ENCODE results near the gene C1QA.

C1QA gene

GRCh38 chr1:22612671-22613571, 23.5 kb upstream of the C1QA start:
- no peak for DNase-seq (ENCODE audit: low spot score)

- DNase-seq (ENCODE audit: low spot score), result no peak
These were observed 22.9 kb upstream of the C1QA start for GRCh38 chr1:22613572-22613918.

GRCh38 chr1:22613951-22614350, 22.5 kb upstream of the C1QA start:
- no peak for DNase-seq (ENCODE audit: low spot score)

- no peak for DNase-seq (ENCODE audit: low spot score)
These were observed 20.5 kb upstream of the C1QA start for GRCh38 chr1:22615886-22616285.

GRCh38 chr1:22616571-22616970, 19.9 kb upstream of the C1QA start:
- DNase-seq (ENCODE audit: low spot score), result no peak

GRCh38 chr1:22618056-22618455, 18.4 kb upstream of the C1QA start:
- DNase-seq (ENCODE audit: low spot score), result no peak

GRCh38 chr1:22619252-22619651, 17.2 kb upstream of the C1QA start:
- DNase-seq (ENCODE audit: low spot score), result no peak

- DNase-seq (ENCODE audit: low spot score), result no peak
These were observed 16.6 kb upstream of the C1QA start for GRCh38 chr1:22619798-22620197.

- no peak for DNase-seq (ENCODE audit: low spot score)
These were observed 14.7 kb upstream of the C1QA start for GRCh38 chr1:22621761-22622160.

- no peak for DNase-seq (ENCODE audit: low spot score)
These were observed 11.0 kb upstream of the C1QA start for GRCh38 chr1:22625262-22625925.

GRCh38 chr1:22626237-22627157, 9.9 kb upstream of the C1QA start:
- no peak for DNase-seq (ENCODE audit: low spot score)

GRCh38 chr1:22627331-22627730, 9.1 kb upstream of the C1QA start:
- no peak for DNase-seq (ENCODE audit: low spot score)

- DNase-seq (ENCODE audit: low spot score), result no peak
These were observed 7.6 kb upstream of the C1QA start for GRCh38 chr1:22628698-22629444.

GRCh38 chr1:22629886-22630285, 6.5 kb upstream of the C1QA start:
- DNase-seq (ENCODE audit: low spot score), result no peak

GRCh38 chr1:22633697-22634463, 2.5 kb upstream of the C1QA start:
- DNase-seq (ENCODE audit: low spot score), result no peak

GRCh38 chr1:22635436-22635835, 992 bp upstream of the C1QA start:
- DNase-seq (ENCODE audit: low spot score), result no peak

GRCh38 chr1:22636927-22637326, 499 bp downstream of the C1QA start:
- DNase-seq (ENCODE audit: low spot score), result no peak

GRCh38 chr1:22637907-22638445, 1.5 kb downstream of the C1QA start:
- DNase-seq (ENCODE audit: low spot score), result no peak

GRCh38 chr1:22638476-22639234, 2.2 kb downstream of the C1QA start:
- DNase-seq (ENCODE audit: low spot score), result no peak

- DNase-seq (ENCODE audit: low spot score), result peak; percentile 69
These were observed 2.9 kb downstream of the C1QA start for GRCh38 chr1:22639286-22639685.
